Measurements from ENCODE around the gene PHF3.

PHF3 gene

DNA sequence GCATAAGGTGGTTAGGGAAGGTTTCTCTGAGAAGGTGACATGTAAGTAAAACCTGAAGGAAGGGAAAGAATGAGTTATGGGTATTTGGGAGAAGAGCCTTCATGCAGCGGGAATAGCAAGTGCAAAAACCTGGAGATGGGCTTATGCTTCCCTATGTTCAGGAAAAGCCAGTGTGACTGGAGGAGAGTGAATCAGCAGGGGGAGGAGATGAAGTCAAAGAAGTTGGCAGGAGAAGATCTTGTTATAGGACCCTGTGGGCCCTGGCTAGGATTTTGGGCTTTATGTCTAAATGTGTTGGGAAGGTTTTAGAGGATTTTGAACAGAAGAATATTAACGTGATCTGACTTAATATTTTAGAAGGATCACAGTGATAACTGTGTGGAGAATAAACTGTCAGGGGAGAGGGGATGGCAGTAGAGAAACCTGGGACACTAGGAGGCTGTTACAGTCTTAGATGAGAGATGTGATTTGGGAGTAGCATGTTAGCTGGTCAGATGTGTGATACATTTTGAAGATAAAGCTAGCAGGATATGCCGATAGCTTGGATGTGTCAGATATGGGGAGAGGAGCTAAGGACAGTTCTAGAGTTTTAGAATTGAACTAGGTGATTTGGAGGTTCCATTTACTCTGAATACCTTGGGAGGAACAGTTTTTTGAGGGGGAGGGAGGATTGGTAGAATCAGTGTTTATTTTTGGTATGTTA lies 41.0 kb downstream of the PHF3 start:
- TF ChIP-seq, protein P1, sequence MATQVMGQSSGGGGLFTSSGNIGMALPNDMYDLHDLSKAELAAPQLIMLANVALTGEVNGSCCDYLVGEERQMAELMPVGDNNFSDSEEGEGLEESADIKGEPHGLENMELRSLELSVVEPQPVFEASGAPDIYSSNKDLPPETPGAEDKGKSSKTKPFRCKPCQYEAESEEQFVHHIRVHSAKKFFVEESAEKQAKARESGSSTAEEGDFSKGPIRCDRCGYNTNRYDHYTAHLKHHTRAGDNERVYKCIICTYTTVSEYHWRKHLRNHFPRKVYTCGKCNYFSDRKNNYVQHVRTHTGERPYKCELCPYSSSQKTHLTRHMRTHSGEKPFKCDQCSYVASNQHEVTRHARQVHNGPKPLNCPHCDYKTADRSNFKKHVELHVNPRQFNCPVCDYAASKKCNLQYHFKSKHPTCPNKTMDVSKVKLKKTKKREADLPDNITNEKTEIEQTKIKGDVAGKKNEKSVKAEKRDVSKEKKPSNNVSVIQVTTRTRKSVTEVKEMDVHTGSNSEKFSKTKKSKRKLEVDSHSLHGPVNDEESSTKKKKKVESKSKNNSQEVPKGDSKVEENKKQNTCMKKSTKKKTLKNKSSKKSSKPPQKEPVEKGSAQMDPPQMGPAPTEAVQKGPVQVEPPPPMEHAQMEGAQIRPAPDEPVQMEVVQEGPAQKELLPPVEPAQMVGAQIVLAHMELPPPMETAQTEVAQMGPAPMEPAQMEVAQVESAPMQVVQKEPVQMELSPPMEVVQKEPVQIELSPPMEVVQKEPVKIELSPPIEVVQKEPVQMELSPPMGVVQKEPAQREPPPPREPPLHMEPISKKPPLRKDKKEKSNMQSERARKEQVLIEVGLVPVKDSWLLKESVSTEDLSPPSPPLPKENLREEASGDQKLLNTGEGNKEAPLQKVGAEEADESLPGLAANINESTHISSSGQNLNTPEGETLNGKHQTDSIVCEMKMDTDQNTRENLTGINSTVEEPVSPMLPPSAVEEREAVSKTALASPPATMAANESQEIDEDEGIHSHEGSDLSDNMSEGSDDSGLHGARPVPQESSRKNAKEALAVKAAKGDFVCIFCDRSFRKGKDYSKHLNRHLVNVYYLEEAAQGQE (IDR thresholded peaks at IDR 0.05; ENCODE audit: insufficient read depth in 1 of 2, low read depth in 2 of 2, low read length in 2 of 2): no peak
- TF ChIP-seq TAF1 (IDR thresholded peaks at IDR 0.05; ENCODE audit: borderline replicate concordance, insufficient read depth, low read length): no peak
- TF ChIP-seq SIN3A (IDR thresholded peaks at IDR 0.05; ENCODE audit: borderline replicate concordance, insufficient read depth, low read length): no peak
- no peak for TF ChIP-seq FOXP2 (optimal IDR thresholded peaks at IDR 0.05; ENCODE audit: borderline replicate concordance, extremely low read depth, extremely low read length, insufficient read depth)

DNA sequence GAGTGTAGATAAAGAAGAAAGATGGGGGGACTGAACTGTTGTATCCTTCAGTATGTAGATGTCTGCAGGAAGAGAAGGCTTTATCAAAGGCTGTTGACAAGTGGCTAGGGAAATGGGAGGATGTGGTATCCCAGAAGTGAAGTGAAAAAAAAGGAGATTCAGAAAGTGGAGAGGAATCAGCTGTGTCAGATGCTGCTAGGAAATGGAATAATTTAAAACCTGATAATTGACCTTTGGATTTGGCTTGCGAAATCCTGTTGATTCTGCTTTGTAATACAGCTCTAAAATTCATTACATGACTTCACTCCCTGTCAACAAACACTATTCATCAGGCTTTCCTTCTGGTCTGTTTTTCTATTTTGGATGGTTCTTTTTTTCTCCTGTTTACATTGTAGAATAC lies 41.7 kb downstream of the PHF3 start:
- TF ChIP-seq POLR2AphosphoS5 (IDR thresholded peaks at IDR 0.05; ENCODE audit: low read depth, low read length): no peak
- no peak for TF ChIP-seq FOXP2 (optimal IDR thresholded peaks at IDR 0.05; ENCODE audit: borderline replicate concordance, extremely low read depth, extremely low read length, insufficient read depth)

DNA sequence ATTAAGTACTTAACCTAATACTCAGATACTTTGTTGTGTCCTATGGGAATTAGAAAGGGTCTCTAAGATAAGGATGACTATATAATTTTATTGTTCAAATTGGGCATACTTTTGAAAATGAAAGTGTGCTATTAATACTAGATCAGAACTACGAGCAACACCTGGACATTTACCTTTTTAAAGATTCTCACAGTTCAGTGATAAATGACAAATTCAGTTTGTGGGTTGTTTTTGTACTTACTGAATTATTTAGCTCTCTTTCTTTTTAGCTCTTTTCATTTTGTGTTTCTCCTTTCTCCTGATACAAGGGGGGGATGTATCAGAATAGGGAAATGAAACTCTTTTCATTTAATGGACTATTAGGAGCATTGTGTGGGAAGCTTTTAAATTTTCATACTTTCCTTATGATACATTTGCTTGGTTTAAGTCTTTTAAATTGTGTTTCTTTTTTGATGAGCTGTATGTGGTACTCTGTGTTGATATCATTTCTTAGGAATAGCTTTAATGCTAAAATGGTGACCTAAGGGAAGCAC lies 47.5 kb downstream of the PHF3 start:
- no peak for TF ChIP-seq TAF1 (IDR thresholded peaks at IDR 0.05; ENCODE audit: borderline replicate concordance, insufficient read depth, low read length)
- no peak for TF ChIP-seq FOXP2 (optimal IDR thresholded peaks at IDR 0.05; ENCODE audit: borderline replicate concordance, extremely low read depth, extremely low read length, insufficient read depth)
- TF ChIP-seq, protein P1 (IDR thresholded peaks at IDR 0.05; ENCODE audit: insufficient read depth in 1 of 2, low read depth in 2 of 2, low read length in 2 of 2): no peak
- TF ChIP-seq POLR2AphosphoS5 (IDR thresholded peaks at IDR 0.05; ENCODE audit: low read depth, low read length): no peak
- TF ChIP-seq SIN3A (IDR thresholded peaks at IDR 0.05; ENCODE audit: borderline replicate concordance, insufficient read depth, low read length): no peak

DNA sequence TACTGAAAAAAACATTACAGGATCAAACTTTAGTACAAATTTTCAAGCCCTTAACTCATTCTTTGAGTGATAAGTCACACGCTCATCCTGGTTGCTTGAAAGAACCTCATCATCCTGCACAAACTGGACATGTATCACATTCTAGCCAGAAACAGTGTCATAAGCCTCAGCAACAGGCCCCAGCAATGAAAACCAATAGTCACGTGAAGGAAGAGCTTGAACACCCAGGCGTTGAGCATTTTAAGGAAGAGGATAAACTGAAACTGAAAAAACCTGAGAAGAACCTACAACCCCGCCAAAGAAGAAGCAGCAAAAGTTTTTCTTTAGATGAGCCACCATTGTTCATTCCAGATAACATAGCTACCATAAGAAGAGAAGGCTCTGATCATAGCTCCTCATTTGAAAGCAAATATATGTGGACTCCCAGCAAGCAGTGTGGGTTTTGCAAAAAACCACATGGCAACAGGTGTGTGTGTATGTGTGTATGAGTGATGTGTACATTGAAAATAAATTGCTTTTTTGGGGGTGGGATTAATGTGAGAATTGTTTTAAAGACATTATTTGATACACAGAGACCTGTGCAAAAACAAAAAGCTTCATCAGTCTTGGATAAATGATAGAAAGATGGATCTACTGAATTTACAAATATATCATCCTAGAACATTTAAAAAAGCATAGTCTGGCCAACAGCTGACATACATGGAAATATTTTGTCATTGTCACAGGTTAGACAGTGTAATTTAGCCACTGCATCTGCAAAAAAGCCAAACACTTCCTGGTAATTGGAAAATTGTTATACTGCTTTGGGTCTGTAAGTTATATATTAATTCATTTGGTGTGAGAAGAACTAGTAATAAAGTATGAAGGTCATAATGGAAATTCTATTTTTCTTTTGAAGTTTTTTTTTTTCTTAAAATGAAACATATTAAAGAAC lies 50.1 kb downstream of the PHF3 start:
- TF ChIP-seq POLR2AphosphoS5 (IDR thresholded peaks at IDR 0.05; ENCODE audit: low read depth, low read length) (no peak), SIN3A (IDR thresholded peaks at IDR 0.05; ENCODE audit: borderline replicate concordance, insufficient read depth, low read length) (no peak), FOXP2 (optimal IDR thresholded peaks at IDR 0.05; ENCODE audit: borderline replicate concordance, extremely low read depth, extremely low read length, insufficient read depth) (no peak), TAF1 (IDR thresholded peaks at IDR 0.05; ENCODE audit: borderline replicate concordance, insufficient read depth, low read length) (no peak)
- TF ChIP-seq, protein P1 (IDR thresholded peaks at IDR 0.05; ENCODE audit: insufficient read depth in 1 of 2, low read depth in 2 of 2, low read length in 2 of 2): no peak

DNA sequence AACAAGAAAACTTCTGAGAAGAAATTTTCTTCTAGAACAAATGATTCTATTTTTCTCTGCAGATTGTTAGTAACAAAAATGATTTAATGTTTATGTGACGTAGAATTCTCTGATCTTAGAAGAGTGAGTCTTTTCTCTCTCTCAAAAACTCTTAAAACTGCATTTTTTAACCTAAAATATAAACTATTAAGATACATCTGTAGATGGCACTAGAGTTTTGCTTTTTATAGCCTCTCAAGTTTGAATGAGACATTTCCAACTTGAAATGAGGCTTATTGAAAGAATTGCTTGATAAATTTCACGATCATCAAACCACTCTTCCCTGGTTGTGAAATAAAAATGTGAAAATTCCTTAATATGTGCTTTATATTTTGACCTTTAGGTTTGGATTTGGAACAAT lies 53.8 kb downstream of the PHF3 start:
- TF ChIP-seq, protein P1 (IDR thresholded peaks at IDR 0.05; ENCODE audit: insufficient read depth in 1 of 2, low read depth in 2 of 2, low read length in 2 of 2): no peak
- TF ChIP-seq SIN3A (IDR thresholded peaks at IDR 0.05; ENCODE audit: borderline replicate concordance, insufficient read depth, low read length): no peak
- no peak for TF ChIP-seq POLR2AphosphoS5 (IDR thresholded peaks at IDR 0.05; ENCODE audit: low read depth, low read length)
- TF ChIP-seq TAF1 (IDR thresholded peaks at IDR 0.05; ENCODE audit: borderline replicate concordance, insufficient read depth, low read length): no peak
- no peak for TF ChIP-seq FOXP2 (optimal IDR thresholded peaks at IDR 0.05; ENCODE audit: borderline replicate concordance, extremely low read depth, extremely low read length, insufficient read depth)
